T-helper 2 cell (primary cell): Measurements from ENCODE around the gene CELSR1.
"Not testable (repeated sequence)": the region's sequence is repeated elsewhere in the genome, so short reads cannot be mapped to it uniquely, and the experiment has no call there.

Experiments
- DNase-seq, 5 experiments: peaks; one replicate each; pipeline versions ENCODE4 v3.0.0 to v3.0.0-alpha.2; 2012 to 2022

Gene CELSR1

GRCh38 chr22:46415776-46416519 lies 121.5 kb downstream of the CELSR1 start:
- no peak for DNase-seq

GRCh38 chr22:46414704-46415103 lies 122.7 kb downstream of the CELSR1 start:
- DNase-seq = no peak

GRCh38 chr22:46413725-46414379 lies 123.6 kb downstream of the CELSR1 start:
- DNase-seq = no peak

GRCh38 chr22:46411347-46411746 lies 126.1 kb downstream of the CELSR1 start:
- no peak for DNase-seq

- no peak for DNase-seq
Observed at GRCh38 chr22:46410291-46410808, 127.1 kb downstream of the CELSR1 start.

DNA sequence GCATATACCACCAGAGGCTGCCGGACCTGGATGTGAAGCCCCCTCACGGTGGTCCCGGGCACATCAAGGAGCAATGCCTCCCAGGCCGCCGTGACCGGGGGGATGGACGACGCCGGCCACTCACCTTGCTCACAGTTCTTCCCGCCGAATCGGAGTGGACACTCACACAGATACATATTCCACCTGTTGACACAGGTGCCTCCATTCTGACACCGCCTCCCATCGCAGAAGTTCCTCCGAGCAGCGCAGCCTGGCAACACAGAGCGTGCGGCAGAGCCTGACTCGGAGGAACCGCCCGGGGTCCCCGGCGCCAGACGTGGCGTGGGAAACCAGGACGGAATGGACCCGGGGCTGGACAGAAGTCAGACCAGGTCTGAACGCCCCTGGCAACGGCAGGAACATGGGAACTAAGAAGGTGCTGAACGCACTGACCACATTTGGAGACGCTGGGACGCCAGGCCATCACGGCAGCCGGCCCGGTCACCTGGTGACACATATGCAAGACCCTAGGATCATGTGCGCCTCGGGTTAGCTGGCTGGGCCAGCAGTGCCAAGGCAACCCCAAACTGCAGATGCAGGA lies 127.7 kb downstream of the CELSR1 start:
- DNase-seq = no peak

DNA sequence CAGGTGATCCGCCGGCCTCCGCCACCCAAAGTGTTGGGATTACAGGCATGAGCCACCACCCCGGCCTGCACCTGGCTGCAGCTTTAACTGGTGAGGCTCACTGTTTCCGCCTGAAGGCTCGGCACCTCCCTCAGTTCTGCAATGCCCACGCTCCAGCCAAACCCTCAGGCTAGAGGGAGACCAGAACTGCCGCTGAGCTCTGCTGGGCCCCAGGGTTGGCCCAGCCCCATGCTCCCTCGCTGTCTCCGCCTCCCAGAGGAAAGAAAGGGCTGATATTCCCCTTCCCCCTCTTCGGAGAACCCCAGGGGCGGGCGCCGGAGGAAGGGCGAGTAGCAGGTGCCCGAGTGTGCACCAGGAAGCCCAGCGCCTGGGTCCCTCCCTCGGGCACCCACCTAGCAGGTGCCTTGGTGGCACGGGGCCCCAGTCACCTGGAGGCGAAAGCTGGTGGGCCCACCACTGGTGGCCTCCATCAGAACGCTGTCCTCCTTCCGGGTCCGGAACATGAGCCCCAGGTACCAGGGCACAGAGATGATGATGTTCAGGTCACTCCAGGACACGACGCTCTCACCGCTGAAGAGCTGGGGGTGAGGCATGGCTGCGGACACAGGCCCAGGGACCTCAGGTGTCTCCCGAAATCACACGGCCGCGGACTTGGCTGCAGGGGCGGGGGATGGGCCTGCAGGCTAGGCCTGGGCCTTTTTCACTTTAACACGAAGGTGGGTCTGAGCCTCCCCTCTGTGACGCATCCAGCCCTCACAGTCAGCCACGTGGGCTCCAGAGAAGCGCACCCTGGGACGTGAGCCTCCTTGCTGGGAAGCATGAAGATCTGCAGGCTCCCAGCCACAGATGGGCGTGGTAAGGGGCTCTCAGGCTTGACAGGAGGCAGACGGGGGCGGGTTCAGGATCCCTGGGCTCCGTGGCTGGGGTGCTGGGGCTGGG lies 128.6 kb downstream of the CELSR1 start:
- no peak for DNase-seq

DNA sequence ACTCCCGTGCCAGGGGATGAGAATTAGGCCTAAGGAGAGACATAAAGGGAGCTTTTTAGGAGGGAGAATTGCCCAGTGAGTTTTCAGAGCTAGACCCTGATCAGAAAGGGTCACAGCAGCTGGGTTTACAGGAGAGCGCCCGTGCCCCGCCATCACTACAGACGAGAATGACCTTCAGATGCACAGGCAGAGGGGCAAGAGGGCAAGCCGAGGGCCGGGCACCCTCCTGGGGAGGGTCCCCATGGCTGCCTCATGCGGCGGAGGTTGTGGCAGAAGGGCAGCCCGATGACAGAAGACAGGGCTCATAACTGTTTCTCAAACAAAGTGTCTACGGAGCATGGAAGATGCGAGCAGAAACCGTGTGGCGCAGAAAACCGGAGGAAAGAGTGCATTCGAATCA lies 129.7 kb downstream of the CELSR1 start:
- no peak for DNase-seq

DNA sequence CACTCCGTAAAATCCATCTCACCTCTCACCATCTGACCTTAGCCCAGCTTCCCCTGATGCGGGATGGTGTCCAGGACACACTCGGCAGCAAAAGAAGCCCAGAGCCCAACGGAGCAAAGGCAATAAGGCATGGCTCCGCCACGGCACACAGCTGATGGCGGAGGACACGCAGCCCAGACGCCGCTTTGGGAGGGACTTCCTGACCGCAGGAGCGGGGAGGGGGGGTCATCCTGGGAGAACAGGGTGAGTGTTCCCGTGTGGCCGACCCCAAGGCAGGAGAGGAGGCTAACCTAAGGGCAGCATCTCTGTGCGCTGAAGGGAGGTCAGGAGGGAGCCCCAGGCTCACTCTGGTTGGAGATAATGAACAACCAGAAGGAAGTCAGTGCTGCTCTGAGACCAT lies 130.6 kb downstream of the CELSR1 start:
- DNase-seq = no peak

DNA sequence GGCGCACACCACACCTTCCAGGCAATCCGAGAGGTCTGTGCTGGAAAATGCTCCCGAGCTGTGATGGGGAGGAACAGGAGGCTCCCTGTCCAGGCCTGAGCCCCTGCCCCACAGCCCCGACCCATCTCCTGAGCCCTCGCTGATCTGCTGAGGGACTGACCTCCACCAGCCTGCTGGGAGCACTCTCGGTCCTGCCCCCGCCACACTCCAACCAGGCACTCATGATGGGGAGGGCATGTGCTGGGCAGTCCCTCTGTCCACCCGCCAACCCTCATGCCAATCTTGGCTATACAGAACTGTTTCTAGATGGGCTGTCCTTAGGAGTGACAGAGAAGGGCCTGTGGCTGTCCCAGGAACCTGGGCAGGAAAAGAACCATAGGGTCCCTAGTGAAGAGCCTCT lies 131.1 kb downstream of the CELSR1 start:
- no peak for DNase-seq

- DNase-seq = no peak
Observed at GRCh38 chr22:46405901-46406300, 131.5 kb downstream of the CELSR1 start.

GRCh38 chr22:46403880-46404279 lies 133.5 kb downstream of the CELSR1 start:
- DNase-seq = peak in 2 of 5 experiments; percentile 19 to 46

- peak in 1 of 5 experiments; percentile 20 for DNase-seq
Observed at GRCh38 chr22:46402505-46402904, 134.9 kb downstream of the CELSR1 start.

- DNase-seq = no peak
Observed at GRCh38 chr22:46401370-46401769, 136.1 kb downstream of the CELSR1 start.

DNA sequence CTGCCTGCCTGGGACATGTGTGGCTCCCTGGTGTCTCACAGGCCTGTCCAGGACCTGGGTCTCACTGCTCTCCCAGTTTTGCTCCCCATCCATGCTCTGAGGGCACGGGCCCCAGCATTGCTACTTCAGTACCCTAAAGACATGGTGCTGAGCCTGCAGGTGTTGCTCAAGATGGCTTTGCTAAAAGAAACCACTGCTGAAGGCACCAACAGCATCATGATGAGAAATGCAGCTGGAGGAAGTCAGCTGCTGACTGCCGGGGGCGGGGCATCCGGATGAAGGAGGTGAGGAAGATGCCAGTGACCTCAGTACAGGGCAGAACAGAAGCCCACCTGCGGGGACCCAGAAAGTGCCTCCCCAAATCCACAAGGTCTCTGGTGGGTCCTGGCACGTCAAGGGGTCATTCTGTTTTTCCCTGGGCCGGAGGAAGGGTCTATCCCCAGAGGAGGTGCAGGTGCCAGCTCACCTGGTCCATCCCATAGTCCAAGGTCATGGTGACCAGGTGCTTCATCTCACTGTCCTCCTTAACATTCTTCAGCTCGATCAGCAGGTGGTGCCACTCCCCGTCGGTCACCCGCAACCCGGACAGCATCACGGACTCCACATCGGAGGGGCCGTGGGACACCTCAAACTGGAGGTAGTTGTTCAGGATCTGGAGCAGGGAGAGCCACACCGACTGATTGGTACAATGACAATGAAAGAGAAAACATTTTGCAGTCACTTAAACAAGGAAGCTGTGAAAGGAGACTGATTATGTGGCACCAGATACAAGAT lies 138.0 kb downstream of the CELSR1 start:
- DNase-seq = no peak

GRCh38 chr22:46397951-46398350 lies 139.5 kb downstream of the CELSR1 start:
- DNase-seq = no peak

GRCh38 chr22:46397514-46397913 lies 139.9 kb downstream of the CELSR1 start:
- no peak for DNase-seq

- not testable (repeated sequence) for DNase-seq
Observed at GRCh38 chr22:46397049-46397448, 140.4 kb downstream of the CELSR1 start.

GRCh38 chr22:46395145-46395544 lies 142.3 kb downstream of the CELSR1 start:
- no peak for DNase-seq

DNA sequence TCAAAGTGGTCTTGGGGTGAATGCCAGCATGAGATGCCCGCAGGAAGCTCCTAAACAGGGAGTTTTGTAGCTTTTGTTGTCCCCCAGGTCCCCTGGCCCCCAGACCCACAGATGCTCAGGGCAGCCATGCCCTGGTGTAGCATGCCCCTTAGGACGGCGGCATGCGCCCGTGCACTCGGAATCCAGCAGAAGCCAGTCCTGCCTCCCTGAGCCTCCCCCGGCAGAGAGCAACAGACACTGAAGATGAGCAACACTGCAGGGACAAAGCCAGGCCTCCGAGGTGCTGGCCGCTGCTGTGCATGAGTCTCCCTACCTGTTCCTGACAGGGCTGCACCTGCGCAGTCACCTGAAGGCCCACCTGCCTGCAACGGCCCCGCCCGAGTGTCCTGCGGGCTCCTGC lies 142.8 kb downstream of the CELSR1 start:
- DNase-seq = no peak

GRCh38 chr22:46393873-46394272 lies 143.5 kb downstream of the CELSR1 start:
- DNase-seq = no peak
